ENCODE results near the gene MIPOL1. TPM values are rescaled to one million over a fixed set of nuclear protein-coding genes. Genes with fewer than 3 reads are reported as not detected.
"Not testable (repeated sequence)": the region's sequence is repeated elsewhere in the genome, so short reads cannot be mapped to it uniquely, and the experiment has no call there.

The MIPOL1 gene
- total RNA-seq, 1 donor from 2014 or later, result 14.6 TPM

DNA sequence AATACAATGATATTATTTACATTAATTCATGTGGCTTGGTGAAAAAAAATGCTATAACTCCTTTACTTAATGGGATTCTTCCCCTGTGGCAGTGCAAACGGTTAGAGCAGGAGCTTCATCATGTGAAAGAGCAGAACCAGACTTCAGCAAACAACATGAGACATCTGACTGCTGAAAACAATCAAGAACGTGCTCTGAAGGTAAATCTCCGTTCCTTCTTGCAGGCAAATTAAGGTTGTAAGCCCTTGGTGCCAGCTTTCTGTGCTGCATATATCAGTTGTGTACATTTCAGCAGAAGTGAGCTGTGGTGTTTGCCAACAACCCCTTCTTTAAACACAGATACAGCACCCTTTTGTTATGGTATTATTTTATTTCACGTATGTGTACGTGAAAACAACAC lies 171.7 kb downstream of the MIPOL1 start:
- peaks cover 18% of the 10 kb centered on the region for H3K9me3 Mint-ChIP-seq (ENCODE audit: unreplicated experiment)
- TF ChIP-seq CTCF (IDR thresholded peaks at IDR 0.05), result no peak
- H3K27me3 Mint-ChIP-seq (ENCODE audit: unreplicated experiment), result no peaks in the 10 kb centered on the region
- peaks cover 11% of the 10 kb centered on the region for H3K36me3 Mint-ChIP-seq (ENCODE audit: unreplicated experiment)
- DNase-seq (ENCODE audit: extremely low spot score, unreplicated experiment), result no peak
- no peaks in the 10 kb centered on the region for H3K4me1 Mint-ChIP-seq (ENCODE audit: unreplicated experiment)
- no peak overlapping the region for H3K27ac Mint-ChIP-seq (ENCODE audit: unreplicated experiment)
- no peak overlapping the region for H3K4me3 Mint-ChIP-seq (ENCODE audit: unreplicated experiment)

GRCh38 chr14:37375566-37375965 lies 177.8 kb downstream of the MIPOL1 start:
- no peak overlapping the region for H3K4me3 Mint-ChIP-seq (ENCODE audit: unreplicated experiment)
- H3K27ac Mint-ChIP-seq (ENCODE audit: unreplicated experiment), result no peak overlapping the region
- DNase-seq (ENCODE audit: extremely low spot score, unreplicated experiment), result no peak
- no peaks in the 10 kb centered on the region for H3K27me3 Mint-ChIP-seq (ENCODE audit: unreplicated experiment)
- H3K36me3 Mint-ChIP-seq (ENCODE audit: unreplicated experiment), result peaks cover 3% of the 10 kb centered on the region
- no peak for TF ChIP-seq CTCF (IDR thresholded peaks at IDR 0.05)
- H3K9me3 Mint-ChIP-seq (ENCODE audit: unreplicated experiment), result peaks cover 12% of the 10 kb centered on the region
- H3K4me1 Mint-ChIP-seq (ENCODE audit: unreplicated experiment), result no peaks in the 10 kb centered on the region

DNA sequence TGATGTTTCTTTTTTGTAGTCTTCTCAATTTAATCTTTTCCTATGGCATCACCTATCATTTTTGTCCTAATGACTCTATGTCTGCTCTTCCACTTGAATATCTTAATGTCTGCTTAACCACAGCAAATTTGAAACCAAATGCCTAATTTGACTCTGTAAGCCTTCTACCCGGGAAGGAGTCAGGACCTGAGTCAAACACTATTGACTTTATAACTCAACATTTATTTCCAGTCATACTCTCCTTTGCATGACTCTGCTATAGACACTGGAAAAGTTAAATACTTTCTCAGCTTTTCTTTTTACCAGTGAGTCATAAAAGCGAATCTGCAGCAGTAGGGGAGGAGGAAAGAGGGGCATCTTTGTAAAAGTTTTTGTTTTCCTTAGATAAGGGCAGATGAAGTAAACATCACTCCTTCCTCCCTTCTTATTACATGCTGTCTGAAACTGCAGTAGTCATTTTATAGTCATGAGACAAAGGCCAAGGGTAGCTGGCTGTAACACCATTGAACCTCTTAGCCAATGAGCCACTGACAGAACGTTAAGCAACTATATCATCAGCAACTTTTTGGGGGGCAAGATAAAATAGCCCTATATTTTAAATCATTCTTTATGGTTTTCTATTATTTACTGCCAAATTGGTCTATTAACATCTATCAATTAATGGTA lies 179.3 kb downstream of the MIPOL1 start:
- Mint-ChIP-seq H3K4me1 (ENCODE audit: unreplicated experiment) (no peaks in the 10 kb centered on the region), H3K27me3 (ENCODE audit: unreplicated experiment) (no peaks in the 10 kb centered on the region), H3K9me3 (ENCODE audit: unreplicated experiment) (peaks cover 12% of the 10 kb centered on the region), H3K27ac (ENCODE audit: unreplicated experiment) (no peak overlapping the region), H3K36me3 (ENCODE audit: unreplicated experiment) (peaks cover 3% of the 10 kb centered on the region), H3K4me3 (ENCODE audit: unreplicated experiment) (no peak overlapping the region)
- DNase-seq (ENCODE audit: extremely low spot score, unreplicated experiment), result no peak
- TF ChIP-seq CTCF (IDR thresholded peaks at IDR 0.05), result no peak

GRCh38 chr14:37384870-37385596 lies 187.3 kb downstream of the MIPOL1 start:
- no peaks in the 10 kb centered on the region for H3K4me1 Mint-ChIP-seq (ENCODE audit: unreplicated experiment)
- TF ChIP-seq CTCF (IDR thresholded peaks at IDR 0.05), result no peak
- no peak for DNase-seq (ENCODE audit: extremely low spot score, unreplicated experiment)
- H3K4me3 Mint-ChIP-seq (ENCODE audit: unreplicated experiment), result no peak overlapping the region
- H3K27ac Mint-ChIP-seq (ENCODE audit: unreplicated experiment), result no peak overlapping the region
- no peaks in the 10 kb centered on the region for H3K27me3 Mint-ChIP-seq (ENCODE audit: unreplicated experiment)
- H3K9me3 Mint-ChIP-seq (ENCODE audit: unreplicated experiment), result no peaks in the 10 kb centered on the region
- peaks cover 2% of the 10 kb centered on the region for H3K36me3 Mint-ChIP-seq (ENCODE audit: unreplicated experiment)

- H3K4me1 Mint-ChIP-seq (ENCODE audit: unreplicated experiment); H3K27me3 Mint-ChIP-seq (ENCODE audit: unreplicated experiment); DNase-seq (ENCODE audit: extremely low spot score, unreplicated experiment); H3K27ac Mint-ChIP-seq (ENCODE audit: unreplicated experiment); H3K4me3 Mint-ChIP-seq (ENCODE audit: unreplicated experiment): not testable (repeated sequence)
- H3K9me3 Mint-ChIP-seq (ENCODE audit: unreplicated experiment), result peaks cover 52% of the 10 kb centered on the region
- H3K36me3 Mint-ChIP-seq (ENCODE audit: unreplicated experiment), result peaks cover 14% of the 10 kb centered on the region
Measured at GRCh38 chr14:37397157-37397940, 199.6 kb downstream of the MIPOL1 start.

All from osteocyte (in vitro differentiated cells).